HG03439 (cell line): Measurements from ENCODE around the gene SCAPER.

ENCODE experiments used
- ATAC-seq: cut with Tn5 transposase; IDR thresholded peaks from one replicate; pipeline ENCODE4 v1.9.1; 2021; ENCODE audit warnings: mild to moderate bottlenecking, moderate library complexity; ENCODE audit not compliant: unreplicated experiment

Gene SCAPER, protein sequence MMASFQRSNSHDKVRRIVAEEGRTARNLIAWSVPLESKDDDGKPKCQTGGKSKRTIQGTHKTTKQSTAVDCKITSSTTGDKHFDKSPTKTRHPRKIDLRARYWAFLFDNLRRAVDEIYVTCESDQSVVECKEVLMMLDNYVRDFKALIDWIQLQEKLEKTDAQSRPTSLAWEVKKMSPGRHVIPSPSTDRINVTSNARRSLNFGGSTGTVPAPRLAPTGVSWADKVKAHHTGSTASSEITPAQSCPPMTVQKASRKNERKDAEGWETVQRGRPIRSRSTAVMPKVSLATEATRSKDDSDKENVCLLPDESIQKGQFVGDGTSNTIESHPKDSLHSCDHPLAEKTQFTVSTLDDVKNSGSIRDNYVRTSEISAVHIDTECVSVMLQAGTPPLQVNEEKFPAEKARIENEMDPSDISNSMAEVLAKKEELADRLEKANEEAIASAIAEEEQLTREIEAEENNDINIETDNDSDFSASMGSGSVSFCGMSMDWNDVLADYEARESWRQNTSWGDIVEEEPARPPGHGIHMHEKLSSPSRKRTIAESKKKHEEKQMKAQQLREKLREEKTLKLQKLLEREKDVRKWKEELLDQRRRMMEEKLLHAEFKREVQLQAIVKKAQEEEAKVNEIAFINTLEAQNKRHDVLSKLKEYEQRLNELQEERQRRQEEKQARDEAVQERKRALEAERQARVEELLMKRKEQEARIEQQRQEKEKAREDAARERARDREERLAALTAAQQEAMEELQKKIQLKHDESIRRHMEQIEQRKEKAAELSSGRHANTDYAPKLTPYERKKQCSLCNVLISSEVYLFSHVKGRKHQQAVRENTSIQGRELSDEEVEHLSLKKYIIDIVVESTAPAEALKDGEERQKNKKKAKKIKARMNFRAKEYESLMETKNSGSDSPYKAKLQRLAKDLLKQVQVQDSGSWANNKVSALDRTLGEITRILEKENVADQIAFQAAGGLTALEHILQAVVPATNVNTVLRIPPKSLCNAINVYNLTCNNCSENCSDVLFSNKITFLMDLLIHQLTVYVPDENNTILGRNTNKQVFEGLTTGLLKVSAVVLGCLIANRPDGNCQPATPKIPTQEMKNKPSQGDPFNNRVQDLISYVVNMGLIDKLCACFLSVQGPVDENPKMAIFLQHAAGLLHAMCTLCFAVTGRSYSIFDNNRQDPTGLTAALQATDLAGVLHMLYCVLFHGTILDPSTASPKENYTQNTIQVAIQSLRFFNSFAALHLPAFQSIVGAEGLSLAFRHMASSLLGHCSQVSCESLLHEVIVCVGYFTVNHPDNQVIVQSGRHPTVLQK (N-terminal part only)

DNA sequence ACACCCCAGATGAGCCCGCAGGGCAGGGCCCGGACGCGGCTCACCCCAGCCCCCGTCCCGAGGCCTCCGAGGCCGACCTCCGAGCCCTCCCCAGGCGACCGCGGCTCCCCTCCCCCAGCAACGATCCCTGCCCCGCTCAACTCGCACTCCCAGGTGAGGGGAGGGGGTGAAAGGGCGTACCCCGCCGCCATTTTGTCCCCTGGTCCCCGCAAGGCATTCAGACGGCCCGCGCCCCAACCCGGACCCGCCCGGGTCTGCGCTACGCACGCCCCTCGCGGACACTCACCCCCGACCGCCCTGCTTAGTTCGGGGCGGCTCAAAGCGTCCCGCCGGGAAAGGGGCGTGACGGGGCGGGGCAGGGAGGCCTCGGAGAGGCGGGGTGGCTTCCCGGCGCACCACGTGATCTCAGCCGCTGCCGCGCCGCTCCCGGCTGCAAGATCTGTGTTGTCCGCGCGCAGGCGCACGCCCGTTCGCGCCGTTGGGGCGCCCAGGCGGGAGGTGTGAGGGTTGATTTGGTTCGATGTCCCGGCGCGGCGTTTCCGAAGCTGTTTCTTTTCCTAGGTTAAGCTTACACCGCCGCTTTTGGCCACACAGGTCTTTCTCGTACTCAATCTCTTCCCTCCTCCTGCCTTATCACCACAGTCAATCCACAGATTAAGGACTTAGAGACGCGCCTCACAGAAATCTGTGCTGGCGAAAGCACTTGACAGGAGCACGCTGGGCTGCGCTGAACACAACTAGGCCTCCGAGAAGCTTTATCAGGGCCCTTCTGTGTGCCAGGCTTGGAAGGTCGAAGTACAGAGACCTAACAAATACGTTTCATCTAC is at the start of gene SCAPER:
SCAPER (minus strand) TSS at position 328 of the 827 bp plus-strand sequence. CDS start 21,523 bp downstream, outside the sequence.
- peak; percentile 87 for ATAC-seq

DNA sequence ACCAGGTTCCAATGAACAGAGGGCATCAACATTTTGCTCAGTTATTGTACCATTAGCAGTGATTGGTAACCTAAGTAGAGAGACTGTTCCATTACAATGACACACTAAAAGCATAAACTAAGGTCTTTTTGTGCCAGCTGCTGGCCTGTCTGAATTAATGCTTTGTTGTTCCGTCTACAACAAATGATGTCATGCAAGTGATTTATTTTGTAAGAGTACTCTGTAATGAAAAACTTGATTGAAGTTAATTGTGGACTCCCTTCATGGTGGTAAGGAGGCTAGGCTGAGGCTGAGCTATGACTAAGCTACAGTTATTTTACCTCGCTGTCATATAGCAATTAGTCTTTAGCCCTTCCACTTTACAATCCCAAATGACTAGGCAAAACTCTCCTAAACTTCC is 49.6 kb upstream of the SCAPER start:
- no peak for ATAC-seq

DNA sequence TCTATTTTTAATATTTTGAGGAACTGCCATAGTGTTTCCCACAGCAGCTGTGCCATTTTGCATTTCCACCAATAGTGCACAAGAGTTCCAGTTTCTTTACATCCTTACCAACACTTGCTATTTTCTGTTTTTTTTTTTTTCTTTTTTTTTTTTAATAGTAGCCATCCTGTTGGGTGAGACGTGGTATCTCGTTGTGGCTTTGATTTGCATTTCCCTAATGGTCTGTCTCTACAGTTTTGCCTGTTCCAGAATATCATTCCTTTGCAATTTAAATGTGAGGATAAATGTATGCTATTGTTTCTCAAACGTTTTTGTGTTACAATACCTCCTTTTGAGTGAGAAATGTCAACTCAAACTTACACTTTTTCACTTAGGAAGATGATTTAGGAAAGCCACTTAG is 48.8 kb upstream of the SCAPER start:
- no peak for ATAC-seq

DNA sequence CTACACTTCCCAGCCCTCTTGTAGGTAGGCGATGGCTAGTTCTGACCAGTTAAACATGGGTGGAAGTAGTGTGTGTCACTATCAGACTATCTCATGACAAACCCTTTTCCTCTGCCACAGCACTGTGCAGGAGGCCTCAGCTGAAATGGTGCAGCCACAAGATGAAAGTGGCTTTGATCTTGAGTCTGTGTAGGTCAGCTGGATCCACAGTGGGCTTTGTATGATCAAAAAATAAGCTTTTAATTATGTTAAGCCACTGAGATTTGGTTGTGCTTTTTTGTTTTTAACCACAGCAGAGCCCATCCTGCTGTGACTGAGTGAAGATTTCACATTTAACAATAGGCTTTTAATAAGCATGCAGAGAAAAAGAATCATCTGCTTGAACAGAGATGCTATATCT is 46.1 kb upstream of the SCAPER start:
- ATAC-seq, result no peak

DNA sequence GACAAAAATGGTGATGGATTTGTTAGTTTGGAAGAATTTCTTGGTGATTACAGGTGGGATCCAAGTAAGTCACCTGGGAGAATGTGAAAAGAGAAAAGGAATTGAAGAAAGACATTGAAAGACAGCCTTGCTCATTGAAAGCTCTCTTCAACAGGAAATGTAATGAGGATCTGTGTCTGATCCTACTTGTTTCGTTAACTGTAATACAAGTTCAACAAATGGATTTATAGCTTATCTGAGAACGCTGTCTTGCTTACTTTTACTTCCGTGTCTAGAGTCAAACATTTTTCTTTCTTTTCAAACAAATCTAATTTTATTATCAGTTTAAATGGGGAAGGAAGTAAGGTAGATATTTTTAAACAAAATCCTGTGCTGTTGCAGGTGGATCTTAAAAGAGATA is 42.3 kb upstream of the SCAPER start:
- no peak for ATAC-seq

DNA sequence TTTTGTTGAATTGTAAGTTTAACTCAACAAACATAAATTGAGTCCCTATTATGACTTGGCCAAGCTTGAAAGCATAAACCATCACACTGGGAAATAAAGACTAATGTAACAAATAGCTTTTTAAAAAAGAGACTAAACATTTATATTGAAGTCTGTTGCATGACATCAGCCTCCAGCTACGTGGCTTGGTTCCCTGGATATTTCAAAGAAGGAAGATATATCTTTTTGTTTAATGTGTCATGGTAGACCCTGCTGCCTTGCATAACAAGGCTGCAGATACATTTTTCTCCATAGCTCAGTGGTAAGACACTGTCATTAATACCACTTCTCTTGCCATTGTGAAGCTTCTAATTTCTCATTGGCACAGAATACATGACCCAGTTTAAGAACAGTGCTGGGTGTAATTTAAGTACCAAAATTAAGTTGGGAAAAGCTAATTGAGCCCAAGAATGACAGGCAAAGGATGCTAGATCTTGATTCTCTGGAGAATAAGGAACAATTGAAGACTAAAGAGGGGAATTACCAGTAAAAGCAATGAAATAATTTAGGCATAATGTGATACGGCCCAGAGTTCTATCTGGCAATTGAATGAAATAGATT is 40.5 kb upstream of the SCAPER start:
- no peak for ATAC-seq

DNA sequence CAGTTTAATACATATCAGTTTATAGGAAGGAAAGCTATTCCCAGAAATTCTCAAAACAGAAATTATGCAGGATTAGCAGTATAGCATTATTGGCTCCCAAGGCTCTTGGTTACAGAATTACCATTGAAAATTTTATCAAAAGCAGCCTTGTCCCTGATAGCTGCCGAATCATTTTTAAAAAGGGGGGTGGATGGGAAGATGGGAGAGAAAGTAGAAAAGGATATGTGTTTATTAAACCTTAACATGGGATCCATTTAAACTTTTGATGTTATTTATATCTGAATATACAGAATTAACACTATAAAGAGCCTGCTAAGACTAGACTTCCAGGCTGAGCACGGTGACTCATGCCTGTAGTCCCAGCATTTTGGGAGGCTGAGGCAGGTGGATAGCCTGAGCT is 37.2 kb upstream of the SCAPER start:
- ATAC-seq, result no peak

DNA sequence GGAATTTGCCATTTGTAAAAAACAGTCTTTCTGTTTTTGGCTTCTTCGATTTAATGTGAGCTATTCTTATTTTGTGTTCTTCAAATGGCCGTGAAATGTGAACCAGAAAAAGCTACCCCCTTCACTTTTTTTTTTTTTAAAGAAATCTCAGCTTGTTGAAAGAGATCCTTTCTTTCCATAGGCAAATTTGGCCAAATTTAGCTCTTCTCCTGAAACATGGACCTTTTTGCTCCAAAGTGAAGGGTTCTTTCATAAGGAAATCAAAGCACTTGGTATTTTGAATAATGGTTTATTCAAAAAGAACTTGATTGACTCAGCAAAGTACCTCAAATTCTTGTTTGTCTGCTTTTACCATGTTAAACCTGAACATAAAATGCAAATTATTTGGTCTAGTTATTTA is 36.5 kb upstream of the SCAPER start:
- ATAC-seq, result no peak

DNA sequence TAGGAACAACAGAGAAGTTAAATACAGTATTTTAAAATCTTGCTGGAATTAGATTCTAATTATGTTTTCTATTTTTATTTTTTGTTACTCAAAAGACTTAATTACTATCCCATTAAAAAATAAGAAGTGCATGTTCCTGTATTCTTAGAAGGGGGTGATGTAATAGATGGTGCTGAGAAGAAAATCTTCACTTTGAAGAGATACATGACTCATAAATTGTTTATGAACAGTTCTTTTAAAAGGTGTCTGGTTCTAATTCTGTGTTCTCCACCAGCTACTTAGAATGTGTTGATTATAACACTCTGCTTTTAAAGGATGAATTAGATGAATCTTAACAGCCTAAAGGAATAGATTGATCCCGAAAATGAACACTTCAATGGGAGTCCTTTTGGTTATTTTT is 34.6 kb upstream of the SCAPER start:
- no peak for ATAC-seq

DNA sequence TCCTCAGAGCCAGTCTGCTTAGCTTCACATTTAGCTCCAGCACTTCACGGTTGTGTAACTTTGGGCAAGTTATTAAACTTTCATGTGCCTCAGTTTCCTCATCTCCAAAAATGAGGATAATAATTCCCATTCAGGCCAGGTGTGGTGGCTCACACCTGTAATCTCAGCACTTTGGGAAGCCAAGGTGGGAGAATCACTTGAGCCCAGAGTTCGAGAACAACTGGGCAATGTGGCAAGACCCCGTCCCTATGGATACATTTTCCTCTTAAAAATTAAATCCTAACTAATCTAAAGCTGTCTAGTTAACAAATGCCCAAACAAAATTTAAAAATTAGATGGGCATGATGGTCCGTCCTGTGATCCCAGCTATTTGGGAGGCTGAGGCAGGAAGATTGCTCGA is 33.6 kb upstream of the SCAPER start:
- ATAC-seq, result no peak

DNA sequence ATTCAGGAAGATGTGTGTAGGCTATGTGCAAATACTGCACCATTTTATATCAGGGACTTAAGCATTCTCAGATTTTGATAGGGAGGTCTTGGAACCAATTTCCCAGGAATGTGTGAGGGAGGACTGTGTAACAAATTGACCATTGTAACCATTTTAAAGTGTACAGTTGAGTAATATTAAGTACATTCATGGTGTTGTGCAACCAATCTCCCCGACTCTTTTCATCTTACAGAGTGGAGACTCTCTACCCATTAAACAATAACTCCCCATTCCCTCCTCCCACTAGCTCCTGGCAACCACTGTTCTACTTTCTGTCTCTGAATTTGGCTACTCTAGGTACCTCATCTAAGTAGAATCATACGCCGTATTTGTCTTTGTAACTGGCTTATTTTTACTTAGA is 31.5 kb upstream of the SCAPER start:
- no peak for ATAC-seq

DNA sequence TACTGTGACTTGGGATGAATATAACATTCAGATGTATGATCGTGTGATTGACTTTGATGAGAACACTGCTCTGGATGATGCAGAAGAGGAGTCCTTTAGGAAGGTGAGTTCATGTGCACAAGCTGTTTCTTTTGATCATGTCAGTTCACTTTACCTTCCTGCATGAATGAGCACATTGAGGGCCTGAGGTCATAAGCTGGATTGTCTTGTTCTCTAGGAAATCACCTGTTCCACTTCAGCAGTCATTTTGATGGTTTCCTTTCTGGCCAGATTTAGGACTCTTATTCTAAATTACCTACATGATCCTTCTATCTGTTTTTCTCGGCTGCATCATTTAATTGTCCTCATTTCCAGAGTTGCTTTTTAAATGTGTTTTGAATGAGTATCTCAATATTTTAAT is 30.5 kb upstream of the SCAPER start:
- no peak for ATAC-seq

DNA sequence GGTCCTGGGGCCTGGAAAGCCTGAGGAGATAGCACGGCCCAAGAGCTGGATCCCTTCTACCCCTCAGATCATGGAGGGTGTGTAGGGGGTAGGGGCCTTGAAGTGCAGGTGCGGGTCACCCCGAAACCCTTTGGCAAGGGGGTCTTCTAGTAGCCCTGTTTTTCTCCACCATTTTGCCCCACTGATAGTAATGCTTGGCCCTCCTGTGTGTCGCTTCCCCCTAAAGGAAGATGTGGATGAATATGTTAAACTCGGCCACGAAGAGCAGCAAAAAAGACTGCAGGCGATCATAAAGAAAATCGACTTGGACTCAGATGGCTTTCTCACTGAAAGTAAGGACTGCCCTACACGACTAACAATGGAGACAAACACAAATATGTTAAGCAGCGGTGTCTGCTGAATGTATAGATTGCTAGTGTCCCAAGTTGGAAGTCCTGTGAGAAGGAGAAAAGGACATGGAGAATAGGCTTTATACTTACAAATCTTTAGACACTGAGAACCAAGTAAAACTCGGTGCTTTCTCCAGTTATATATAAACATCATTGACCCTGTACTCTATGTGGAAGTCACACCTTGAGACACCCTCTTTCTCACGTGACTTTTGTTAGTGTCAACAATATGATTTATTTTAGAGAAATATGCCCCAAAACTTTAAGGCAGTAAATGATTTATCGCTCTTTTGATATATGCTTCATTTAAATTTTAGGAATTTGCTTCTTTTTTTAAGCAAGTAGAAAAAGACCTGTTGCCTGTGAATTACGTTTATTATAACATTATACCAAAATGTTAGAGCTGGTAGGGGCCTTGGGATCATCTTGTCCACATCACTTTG is 27.2 kb upstream of the SCAPER start:
- ATAC-seq, result no peak

DNA sequence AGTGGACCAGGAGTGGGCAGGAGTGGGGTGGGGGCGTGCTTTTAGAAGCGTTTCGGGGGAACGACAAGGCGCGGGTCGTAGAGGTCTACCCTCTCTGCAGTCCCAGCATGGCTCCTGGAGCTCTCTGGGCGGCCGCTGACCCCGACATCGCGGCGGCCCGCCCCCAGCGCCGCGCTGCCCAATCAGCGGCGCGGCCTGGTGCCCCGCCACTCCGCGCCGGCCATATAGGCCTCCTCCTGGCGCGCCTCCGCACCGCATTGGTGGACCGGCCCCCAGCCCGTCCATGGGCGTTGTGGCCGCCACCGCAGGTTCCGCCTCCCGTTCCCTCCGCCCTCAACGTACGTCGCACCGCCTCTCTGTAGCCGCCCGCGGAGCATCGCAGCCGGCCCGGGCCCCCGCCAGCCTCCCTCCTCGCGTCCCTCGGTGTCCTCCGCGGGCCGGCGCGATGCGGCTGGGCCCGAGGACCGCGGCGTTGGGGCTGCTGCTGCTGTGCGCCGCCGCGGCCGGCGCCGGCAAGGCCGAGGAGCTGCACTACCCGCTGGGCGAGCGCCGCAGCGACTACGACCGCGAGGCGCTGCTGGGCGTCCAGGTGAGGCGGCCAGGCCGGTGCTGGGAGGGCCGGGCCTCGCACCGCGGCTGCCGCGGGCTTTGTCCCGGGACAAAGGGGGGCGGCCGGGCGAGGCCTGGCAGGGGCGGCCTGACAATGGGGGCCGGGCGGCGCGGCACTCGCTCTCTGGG is 26.4 kb upstream of the SCAPER start, which contains the start of gene RCN2:
RCN2 (plus strand) TSS at position 353 of the 738 bp plus-strand sequence; CDS start at position 446, 93 bp downstream.
- ATAC-seq, result peak; percentile 97

DNA sequence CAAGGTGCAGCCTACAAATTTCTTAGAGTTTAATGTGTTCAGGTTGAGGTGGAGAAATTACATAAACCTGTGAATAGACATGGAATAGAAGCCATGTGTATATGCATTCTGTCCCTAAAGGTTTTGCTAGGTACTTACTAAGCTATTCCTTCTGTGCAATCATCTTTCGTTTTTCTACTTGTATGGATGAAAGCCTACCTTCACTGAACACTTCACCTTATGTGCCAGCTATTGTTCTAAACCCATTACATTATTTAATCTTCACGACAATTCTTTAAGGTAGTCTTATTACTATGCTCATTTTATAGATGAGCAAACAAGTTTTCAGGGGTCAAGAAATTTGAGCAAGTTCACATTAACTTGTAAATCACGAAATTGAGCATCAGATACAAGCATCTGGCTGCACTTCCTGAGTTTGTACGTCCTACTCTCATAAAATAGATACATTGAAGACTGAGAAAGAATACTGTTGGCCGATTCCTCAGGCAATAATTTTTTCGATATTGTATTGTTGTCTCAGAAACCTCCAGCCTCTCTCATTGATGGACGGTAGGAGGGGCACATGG is 25.8 kb upstream of the SCAPER start:
- ATAC-seq, result no peak

DNA sequence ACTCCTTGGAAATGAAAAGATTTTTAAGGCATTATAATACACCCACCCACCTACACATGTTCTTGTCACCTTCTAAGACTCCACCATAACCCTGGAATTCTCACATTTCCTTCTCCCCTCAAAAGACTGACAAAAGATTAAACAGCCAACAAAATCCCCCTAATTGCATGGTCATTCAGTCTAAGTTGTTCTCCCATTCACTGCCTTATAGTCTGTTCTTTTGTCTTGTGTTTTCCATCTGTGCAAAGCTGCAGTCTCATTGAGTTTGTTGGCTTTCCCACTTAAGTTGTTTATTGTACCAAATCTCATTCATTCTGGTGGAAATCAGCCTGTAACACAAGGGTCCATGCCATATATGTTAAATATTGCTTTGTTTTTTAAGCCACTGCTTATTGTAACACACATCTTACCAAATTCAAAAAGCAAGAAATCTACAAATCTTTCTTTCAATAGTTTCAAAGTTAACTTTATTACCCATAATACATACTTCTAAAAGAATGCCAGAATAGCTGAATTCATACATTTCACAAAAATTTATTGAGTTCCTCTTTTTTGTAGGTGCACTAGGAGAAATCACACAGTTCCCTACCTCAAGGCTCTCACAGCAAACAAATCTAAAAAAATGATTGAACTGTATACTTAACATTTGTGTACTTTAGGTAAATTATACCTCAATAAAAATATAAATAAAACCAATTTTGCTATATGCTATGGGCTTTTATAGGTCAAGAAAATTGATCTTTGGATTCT is 24.0 kb upstream of the SCAPER start:
- ATAC-seq, result no peak

DNA sequence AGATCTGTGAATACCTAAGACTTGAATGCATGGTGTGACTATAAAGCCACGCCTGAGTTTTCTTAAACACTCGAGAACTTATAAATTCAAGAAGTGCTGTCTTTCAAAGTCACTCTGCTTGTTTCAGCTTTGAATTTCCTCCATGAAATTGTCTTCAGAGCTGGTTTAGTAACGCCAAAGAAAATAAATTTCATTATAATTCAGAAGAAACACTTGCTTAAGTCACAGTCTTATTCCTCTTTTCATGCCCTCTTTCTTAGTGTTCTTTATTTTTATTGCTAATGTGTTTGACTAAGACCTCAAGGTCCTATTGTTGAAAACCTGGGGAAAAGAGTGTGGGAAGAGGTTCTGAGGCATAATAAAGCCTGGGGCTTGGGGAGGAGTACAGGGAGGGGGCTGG is 23.1 kb upstream of the SCAPER start:
- no peak for ATAC-seq
